Measurements from ENCODE around the gene S100A2.

S100A2 gene

GRCh38 chr1:153545067-153546055 is 20.3 kb downstream of the S100A2 start, which contains the start of gene S100A4:
Gene S100A4 (minus strand): TSS chr1:153545806. CDS start chr1:153544794, 1,012 bp downstream.
- peak; percentile 98 for DNase-seq (ENCODE audit: low spot score)

GRCh38 chr1:153544453-153545066 is 21.1 kb downstream of the S100A2 start:
- no peak for DNase-seq (ENCODE audit: low spot score)

GRCh38 chr1:153543736-153544135 is 21.9 kb downstream of the S100A2 start:
- no peak for DNase-seq (ENCODE audit: low spot score)

- DNase-seq (ENCODE audit: low spot score), result no peak
Measured at GRCh38 chr1:153542956-153543711, 22.5 kb downstream of the S100A2 start.

- no peak for DNase-seq (ENCODE audit: low spot score)
Measured at GRCh38 chr1:153541641-153542590, 23.7 kb downstream of the S100A2 start.

- DNase-seq (ENCODE audit: low spot score), result no peak
Measured at GRCh38 chr1:153540394-153541361, 25.0 kb downstream of the S100A2 start, which contains the start of gene S100A5. Gene S100A5 (minus strand): TSS chr1:153540934. CDS start chr1:153540191, 743 bp downstream.

GRCh38 chr1:153539395-153540093 is 26.1 kb downstream of the S100A2 start:
- DNase-seq (ENCODE audit: low spot score), result no peak

- DNase-seq (ENCODE audit: low spot score), result no peak
Measured at GRCh38 chr1:153538315-153538821, 27.3 kb downstream of the S100A2 start.

- DNase-seq (ENCODE audit: low spot score), result no peak
Measured at GRCh38 chr1:153537376-153537730, 28.3 kb downstream of the S100A2 start.

GRCh38 chr1:153536671-153537375 is 28.8 kb downstream of the S100A2 start:
- no peak for DNase-seq (ENCODE audit: low spot score)

- DNase-seq (ENCODE audit: low spot score), result peak; percentile 80
Measured at GRCh38 chr1:153536012-153536670, 29.5 kb downstream of the S100A2 start.

- peak; percentile 64 for DNase-seq (ENCODE audit: low spot score)
Measured at GRCh38 chr1:153535242-153536011, 30.2 kb downstream of the S100A2 start, which contains the start of gene S100A6. Gene S100A6 (minus strand): TSS chr1:153535991. CDS start chr1:153535339, 652 bp downstream.

GRCh38 chr1:153534925-153535241 is 30.8 kb downstream of the S100A2 start:
- DNase-seq (ENCODE audit: low spot score), result no peak

- no peak for DNase-seq (ENCODE audit: low spot score)
Measured at GRCh38 chr1:153534226-153534924, 31.3 kb downstream of the S100A2 start.

- DNase-seq (ENCODE audit: low spot score), result peak; percentile 60
Measured at GRCh38 chr1:153533689-153534201, 31.9 kb downstream of the S100A2 start.

Measured in left forelimb (tissue), 1 donor.